OCI-LY3 (cell line): ENCODE data around the gene USP5.

Source experiments
- H2AFZ ChIP-seq: fragments of 200-600, 300-600 bp; shearing (Covaris generic); 2 replicates; pipeline ENCODE4 v1.6.0; 2014; ENCODE audit warnings: antibody characterized with exemption, low read depth, low read length
- H3K27ac ChIP-seq: fragments of 200-600, 300-600 bp; sonication (generic); 2 replicates; pipeline ENCODE4 v1.5.1; 2014; ENCODE audit warnings: mild to moderate bottlenecking, low read length, moderate library complexity, mixed read lengths
- H3K27me3 ChIP-seq: fragments of 200-600, 300-600 bp; sonication (generic); 2 replicates; pipeline ENCODE4 v1.6.1; 2014; ENCODE audit warnings: low read depth, low read length, mixed read lengths
- H3K36me3 ChIP-seq: fragments of 200-600, 300-600 bp; sonication (generic); replicated peaks from 2 replicates; pipeline ENCODE3; 2014; ENCODE audit warnings: low read depth, low read length, mixed read lengths
- H3K4me1 ChIP-seq: fragments of 300-600, 200-600 bp; sonication (generic); 2 replicates; pipeline ENCODE4 v1.6.1; 2014; ENCODE audit warnings: low read length, mixed read lengths
- H3K4me2 ChIP-seq: fragments of 200-600, 300-600 bp; sonication (generic); 2 replicates; pipeline ENCODE4 v1.6.1; 2014; ENCODE audit warnings: low read length, mixed read lengths
- H3K4me3 ChIP-seq: fragments of 300-600, 200-600 bp; sonication (generic); 2 replicates; pipeline ENCODE4 v1.5.1; 2014; ENCODE audit warnings: antibody characterized with exemption, mild to moderate bottlenecking, low read length, moderate library complexity
- H3K79me2 ChIP-seq: fragments of 300-600, 200-600 bp; shearing (Covaris generic); 2 replicates; pipeline ENCODE4 v1.6.1; 2014; ENCODE audit warnings: mild to moderate bottlenecking, low read length, mixed read lengths
- H3K9ac ChIP-seq: fragments of 300-600, 200-600 bp; shearing (Covaris generic); 2 replicates; pipeline ENCODE4 v1.6.0; 2014; ENCODE audit warnings: mild to moderate bottlenecking, low read length, moderate library complexity
- H3K9me3 ChIP-seq: fragments of 200-600, 300-600 bp; shearing (Covaris generic); 2 replicates; pipeline ENCODE4 v1.6.1; 2014; ENCODE audit warnings: low read length, mixed read lengths; ENCODE audit not compliant: insufficient read depth
- H4K20me1 ChIP-seq: fragments of 200-600, 300-600 bp; sonication (generic); 2 replicates; pipeline ENCODE4 v1.6.1; 2016; ENCODE audit warnings: low read length, mixed read lengths; ENCODE audit not compliant: insufficient read depth
- CTCF ChIP-seq: fragments of 200-600, 300-600 bp; sonication (generic); IDR thresholded peaks from 2 replicates; pipeline ENCODE4 v1.5.1; 2014; ENCODE audit warnings: antibody characterized with exemption, low read length, low read depth
- EZH2phosphoT487 ChIP-seq: fragments of 200-600 bp; shearing (Covaris generic); IDR thresholded peaks from 2 replicates; pipeline ENCODE4 v1.6.1; 2018; ENCODE audit warnings: antibody characterized with exemption, mixed run types, low read depth

Gene USP5

GRCh38 chr12:6909421-6910145 lies 57.6 kb downstream of the USP5 start:
- no peaks in the 10 kb centered on the region for H3K36me3 ChIP-seq
- no peaks in the 10 kb centered on the region for H3K9me3 ChIP-seq
- peaks cover 13% of the 10 kb centered on the region for H3K4me1 ChIP-seq
- H3K27me3 ChIP-seq, result no peaks in the 10 kb centered on the region
- H4K20me1 ChIP-seq, result no peaks in the 10 kb centered on the region
- no peak overlapping the region for H3K4me2 ChIP-seq
- H3K9ac ChIP-seq, result no peak overlapping the region
- no peak overlapping the region for H3K4me3 ChIP-seq
- H2AFZ ChIP-seq, result no peak overlapping the region
- H3K27ac ChIP-seq, result no peak overlapping the region
- TF ChIP-seq EZH2phosphoT487 (no peak), CTCF (no peak)
- peaks cover 2% of the 10 kb centered on the region; the same call in 1 of the 2 replicates for H3K79me2 ChIP-seq

DNA sequence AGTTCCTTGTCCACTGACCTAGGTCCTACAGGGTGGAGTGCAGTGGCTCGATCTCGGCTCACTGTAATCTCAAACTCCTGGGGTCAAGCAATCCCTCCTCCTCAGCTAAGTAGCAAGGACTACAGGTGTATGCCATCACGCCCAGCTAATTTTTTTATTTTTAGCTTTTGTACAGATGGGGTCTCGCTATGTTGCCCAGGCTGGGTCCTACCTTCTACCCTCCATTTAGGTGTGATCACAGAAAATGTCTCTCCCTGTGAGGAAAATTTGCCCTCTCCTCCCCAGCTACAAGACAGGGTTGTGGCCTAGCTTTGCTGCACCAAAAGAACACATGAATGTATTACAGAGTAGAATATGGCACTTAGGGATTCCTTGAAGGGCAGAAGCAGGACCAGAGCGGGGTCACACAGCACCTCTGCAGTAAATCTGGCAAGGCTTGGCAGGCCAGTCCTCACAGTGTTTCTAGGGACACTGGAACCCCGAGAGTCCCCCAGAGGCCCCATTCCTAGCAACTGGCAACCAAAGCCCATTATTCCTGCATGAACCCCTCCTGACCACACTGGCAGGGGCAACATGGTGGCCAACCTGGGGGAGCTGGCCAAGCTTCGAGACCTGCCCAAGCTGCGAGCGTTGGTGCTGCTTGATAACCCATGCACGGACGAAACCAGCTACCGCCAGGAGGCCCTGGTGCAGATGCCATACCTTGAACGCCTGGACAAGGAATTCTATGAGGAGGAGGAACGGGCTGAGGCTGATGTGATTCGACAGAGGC lies 60.4 kb downstream of the USP5 start:
- Histone ChIP-seq H3K9ac (no peak overlapping the region), H3K4me2 (no peak overlapping the region), H2AFZ (no peak overlapping the region), H3K9me3 (no peaks in the 10 kb centered on the region), H3K36me3 (peaks cover 13% of the 10 kb centered on the region), H3K27ac (no peak overlapping the region), H3K4me3 (no peak overlapping the region), H3K79me2 (peaks cover 13% of the 10 kb centered on the region), H3K27me3 (no peaks in the 10 kb centered on the region), H4K20me1 (0 out of 2 replicates have a peak, but pooled peaks cover 9% of the 10 kb centered on the region), H3K4me1 (peaks cover 14% of the 10 kb centered on the region)
- no peak for TF ChIP-seq EZH2phosphoT487
- TF ChIP-seq CTCF, result no peak

GRCh38 chr12:6914246-6914946 lies 62.4 kb downstream of the USP5 start, which contains the start of gene ENO2:
ENO2 (plus strand) TSS chr12:6914580; CDS start chr12:6915833, 1,253 bp downstream.
- Histone ChIP-seq H2AFZ (peak within 1 kb of the TSS; percentile 94), H3K9ac (peak within 1 kb of the TSS; percentile 82), H3K4me3 (peak within 1 kb of the TSS; percentile 89), H3K4me2 (peak within 1 kb of the TSS; percentile 96), H3K4me1 (peaks cover 14% of the 10 kb centered on the region), H4K20me1 (0 out of 2 replicates have a peak, but pooled peaks cover 9% of the 10 kb centered on the region), H3K36me3 (peaks cover 24% of the 10 kb centered on the region), H3K27me3 (no peaks in the 10 kb centered on the region), H3K9me3 (no peaks in the 10 kb centered on the region), H3K27ac (peak within 1 kb of the TSS; percentile 40; the same call in 1 of the 2 replicates), H3K79me2 (peaks cover 13% of the 10 kb centered on the region)
- no peak for TF ChIP-seq CTCF
